ENCODE data around the gene FOXA3. TPM values are rescaled to one million over a fixed set of nuclear protein-coding genes. Genes with fewer than 3 reads are reported as not detected.

FOXA3 gene
- total RNA-seq, 1 experiment from 2014 or later, result 5.8 TPM

DNA sequence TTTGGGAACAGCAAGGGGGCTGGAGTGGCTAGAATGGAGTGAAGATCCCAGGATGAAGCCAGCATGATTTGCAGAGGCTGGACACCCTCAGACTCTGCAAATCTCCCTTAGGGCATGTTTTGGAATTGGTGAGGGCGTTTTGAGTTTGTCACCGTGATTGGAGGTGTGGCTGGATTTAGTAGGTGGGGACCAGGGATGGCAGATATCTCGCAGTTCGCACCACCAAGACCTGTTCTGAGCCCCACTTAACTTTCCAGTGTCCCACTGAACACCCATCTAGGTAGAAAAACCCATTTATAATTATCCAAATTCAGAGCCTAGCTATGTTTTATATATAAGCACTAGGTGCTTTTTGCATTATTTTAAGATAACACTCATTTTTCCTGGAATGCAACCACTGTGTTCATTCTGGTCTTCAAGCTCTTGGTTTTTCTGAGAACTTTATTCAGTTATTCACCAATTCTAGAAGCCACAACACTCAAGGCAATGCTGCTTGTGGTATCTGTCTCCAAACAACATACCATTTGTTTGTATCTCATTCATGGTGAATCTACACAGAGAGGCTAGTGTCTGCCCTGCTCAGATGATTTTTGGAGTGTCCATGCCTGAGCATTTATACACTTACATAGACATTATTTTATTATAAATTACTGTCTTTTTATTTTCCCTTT lies 53.4 kb downstream of the FOXA3 start:
- ATAC-seq, result no peak
- Histone ChIP-seq H3K79me2 (ENCODE audit: insufficient read depth, low read length) (no peaks in the 10 kb centered on the region), H3K4me1 (ENCODE audit: control insufficient read depth in 1 of 2, insufficient read depth in 2 of 2, low read length in 2 of 2) (peaks cover 4 to 12% of the 10 kb centered on the region in 2 experiments; a peak in 3 of 4 replicates), H3K9ac (ENCODE audit: low read length) (no peak overlapping the region), H3K4me2 (ENCODE audit: low read length) (no peak overlapping the region), H3K27ac (ENCODE audit: low read depth, low read length) (no peak overlapping the region), H3K9me3 (ENCODE audit: control insufficient read depth in 1 of 2, insufficient read depth in 1 of 2, low read depth in 1 of 2, low read length in 2 of 2) (no peaks in the 10 kb centered on the region), H3K36me3 (ENCODE audit: control insufficient read depth in 1 of 2, insufficient read depth in 2 of 2, low read length in 2 of 2) (no peaks in the 10 kb centered on the region), H3K9me2 (ENCODE audit: insufficient read depth) (no peaks in the 10 kb centered on the region), H3K4me3 (replicated peaks in 1 of 2; ENCODE audit: low read depth in 1 of 2, low read length in 2 of 2) (no peak overlapping the region), H2AFZ (ENCODE audit: low read depth, low read length, poor library complexity, severe bottlenecking) (no peak overlapping the region), H3K27me3 (ENCODE audit: insufficient read depth, low read length) (no peaks in the 10 kb centered on the region), H4K20me1 (ENCODE audit: insufficient read depth) (no peaks in the 10 kb centered on the region)
- CTCF ChIA-PET, result no interaction called here
- no peak for DNase-seq (ENCODE audit: low read depth, low spot score)
- TF ChIP-seq JUND (IDR thresholded peaks at IDR 0.05) (no peak), CBX3 (IDR thresholded peaks at IDR 0.05; ENCODE audit: low read depth) (no peak), CEBPB (IDR thresholded peaks at IDR 0.05; ENCODE audit: low read depth) (no peak), REST (IDR thresholded peaks at IDR 0.05; ENCODE audit: low read depth) (no peak)
- TF ChIP-seq, protein P1, sequence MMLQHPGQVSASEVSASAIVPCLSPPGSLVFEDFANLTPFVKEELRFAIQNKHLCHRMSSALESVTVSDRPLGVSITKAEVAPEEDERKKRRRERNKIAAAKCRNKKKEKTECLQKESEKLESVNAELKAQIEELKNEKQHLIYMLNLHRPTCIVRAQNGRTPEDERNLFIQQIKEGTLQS (IDR thresholded peaks at IDR 0.05), result no peak
- no TSS peak for BruUV-seq (replicated peaks)
- intact Hi-C loops (cut with micrococcal nuclease), result no loop called here
- POLR2A ChIA-PET, result interaction anchor here (0.7 to 1.3 kb wide), 2 partner anchors 10 to 243 kb away, joined by 3 read pairs; no protein-coding TSS in a partner anchor
- RAD21 ChIA-PET (ENCODE audit: low non-redundant PET in 1 of 2, low total read pairs in 2 of 2, uncharacterized antibody in 2 of 2, unreplicated experiment in 2 of 2), result no interaction called here

GRCh38 chr19:45918721-45919120 lies 54.6 kb downstream of the FOXA3 start:
- H3K9me2 ChIP-seq (ENCODE audit: insufficient read depth), result no peaks in the 10 kb centered on the region
- ChIA-PET CTCF (no interaction called here), RAD21 (ENCODE audit: low non-redundant PET in 1 of 2, low total read pairs in 2 of 2, uncharacterized antibody in 2 of 2, unreplicated experiment in 2 of 2) (no interaction called here)
- TF ChIP-seq ZBTB33 (IDR thresholded peaks at IDR 0.05; ENCODE audit: extremely low read depth, insufficient replicate concordance, low read length) (no peak), EGR1 (IDR thresholded peaks at IDR 0.05; ENCODE audit: low read depth) (no peak), JUND (IDR thresholded peaks at IDR 0.05) (no peak), RAD21 (IDR thresholded peaks at IDR 0.05; ENCODE audit: low read depth) (no peak), FOSL1 (IDR thresholded peaks at IDR 0.05; ENCODE audit: low read depth) (no peak), MAX (IDR thresholded peaks at IDR 0.05) (no peak), SRF (IDR thresholded peaks at IDR 0.05; ENCODE audit: low read depth) (no peak), SIN3A (IDR thresholded peaks at IDR 0.05; ENCODE audit: low read depth) (no peak), CBX3 (IDR thresholded peaks at IDR 0.05; ENCODE audit: low read depth) (no peak), POLR2A (IDR thresholded peaks at IDR 0.05; ENCODE audit: borderline replicate concordance, extremely low read depth, insufficient read depth, insufficient read length) (no peak)
- TF ChIP-seq, protein P1 (IDR thresholded peaks at IDR 0.05), result no peak

More at GRCh38 chr19:45918721-45919120, 54.6 kb downstream of the FOXA3 start:
- H3K4me2 ChIP-seq (ENCODE audit: low read length), result no peak overlapping the region
- H3K27ac ChIP-seq (ENCODE audit: low read depth, low read length), result no peak overlapping the region
- no peak overlapping the region for H3K9ac ChIP-seq (ENCODE audit: low read length)
- no peaks in the 10 kb centered on the region for H4K20me1 ChIP-seq (ENCODE audit: insufficient read depth)
- POLR2A ChIA-PET, result no interaction called here
- H3K4me1 ChIP-seq (ENCODE audit: control insufficient read depth in 1 of 2, insufficient read depth in 2 of 2, low read length in 2 of 2), result peaks cover 4 to 9% of the 10 kb centered on the region in 2 experiments; a peak in 3 of 4 replicates
- intact Hi-C loops (cut with micrococcal nuclease), result no loop called here
- no peak for ATAC-seq
- BruUV-seq (replicated peaks), result no TSS peak
- H3K9me3 ChIP-seq (ENCODE audit: control insufficient read depth in 1 of 2, insufficient read depth in 1 of 2, low read depth in 1 of 2, low read length in 2 of 2), result no peaks in the 10 kb centered on the region
- H3K27me3 ChIP-seq (ENCODE audit: insufficient read depth, low read length), result no peaks in the 10 kb centered on the region
- no peaks in the 10 kb centered on the region for H3K79me2 ChIP-seq (ENCODE audit: insufficient read depth, low read length)
- no peaks in the 10 kb centered on the region for H3K36me3 ChIP-seq (ENCODE audit: control insufficient read depth in 1 of 2, insufficient read depth in 2 of 2, low read length in 2 of 2)
- DNase-seq (ENCODE audit: low read depth, low spot score), result no peak
- H3K4me3 ChIP-seq (replicated peaks in 1 of 2; ENCODE audit: low read depth in 1 of 2, low read length in 2 of 2), result no peak overlapping the region
- no peak overlapping the region for H2AFZ ChIP-seq (ENCODE audit: low read depth, low read length, poor library complexity, severe bottlenecking)
